ENCODE measurements around the gene MEIS2.

DNA sequence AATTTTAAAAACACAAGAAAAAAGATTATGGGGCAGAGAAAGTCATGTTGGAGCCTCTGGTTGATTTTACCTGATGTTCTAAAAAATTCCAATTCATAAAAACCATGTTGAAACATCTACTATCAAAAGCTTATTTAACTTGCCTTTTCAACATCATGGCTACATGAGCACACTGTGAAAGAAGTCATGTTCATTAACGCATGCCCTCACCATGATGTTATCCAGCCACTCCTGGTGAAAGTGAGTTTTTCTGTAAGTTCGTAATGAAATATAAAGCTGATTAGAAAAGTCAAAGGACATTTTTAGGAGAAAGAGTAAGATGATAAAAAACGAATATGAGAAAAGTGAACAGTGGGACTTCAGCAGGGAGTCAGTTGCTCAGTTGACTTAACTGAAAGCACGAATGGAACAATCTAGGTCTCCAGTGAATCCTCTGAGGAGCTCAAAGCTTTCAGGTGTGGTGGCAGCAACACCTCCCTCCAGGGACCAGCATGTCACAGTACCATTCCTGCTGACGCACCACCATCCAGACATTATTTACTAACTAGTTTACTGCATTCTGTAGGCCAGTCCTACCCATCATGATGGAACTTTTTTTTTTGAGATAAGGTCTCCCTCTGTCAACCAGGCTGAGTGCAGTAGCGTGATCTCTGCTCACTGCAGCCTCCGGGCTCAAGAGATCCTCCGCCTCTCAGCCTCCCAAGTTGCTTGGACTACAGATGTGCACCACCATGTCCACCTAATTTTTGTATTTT lies 95.2 kb downstream of the MEIS2 start:
- TF ChIP-seq, protein P1, sequence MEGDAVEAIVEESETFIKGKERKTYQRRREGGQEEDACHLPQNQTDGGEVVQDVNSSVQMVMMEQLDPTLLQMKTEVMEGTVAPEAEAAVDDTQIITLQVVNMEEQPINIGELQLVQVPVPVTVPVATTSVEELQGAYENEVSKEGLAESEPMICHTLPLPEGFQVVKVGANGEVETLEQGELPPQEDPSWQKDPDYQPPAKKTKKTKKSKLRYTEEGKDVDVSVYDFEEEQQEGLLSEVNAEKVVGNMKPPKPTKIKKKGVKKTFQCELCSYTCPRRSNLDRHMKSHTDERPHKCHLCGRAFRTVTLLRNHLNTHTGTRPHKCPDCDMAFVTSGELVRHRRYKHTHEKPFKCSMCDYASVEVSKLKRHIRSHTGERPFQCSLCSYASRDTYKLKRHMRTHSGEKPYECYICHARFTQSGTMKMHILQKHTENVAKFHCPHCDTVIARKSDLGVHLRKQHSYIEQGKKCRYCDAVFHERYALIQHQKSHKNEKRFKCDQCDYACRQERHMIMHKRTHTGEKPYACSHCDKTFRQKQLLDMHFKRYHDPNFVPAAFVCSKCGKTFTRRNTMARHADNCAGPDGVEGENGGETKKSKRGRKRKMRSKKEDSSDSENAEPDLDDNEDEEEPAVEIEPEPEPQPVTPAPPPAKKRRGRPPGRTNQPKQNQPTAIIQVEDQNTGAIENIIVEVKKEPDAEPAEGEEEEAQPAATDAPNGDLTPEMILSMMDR (IDR thresholded peaks at IDR 0.05; ENCODE audit: low read length): no peak
- no peak for TF ChIP-seq EZH2 (IDR thresholded peaks at IDR 0.05; ENCODE audit: borderline replicate concordance, low read length)

Measured in OCI-LY1 (cell line).